Measurements from ENCODE around the gene PCSK2.

The PCSK2 gene

DNA sequence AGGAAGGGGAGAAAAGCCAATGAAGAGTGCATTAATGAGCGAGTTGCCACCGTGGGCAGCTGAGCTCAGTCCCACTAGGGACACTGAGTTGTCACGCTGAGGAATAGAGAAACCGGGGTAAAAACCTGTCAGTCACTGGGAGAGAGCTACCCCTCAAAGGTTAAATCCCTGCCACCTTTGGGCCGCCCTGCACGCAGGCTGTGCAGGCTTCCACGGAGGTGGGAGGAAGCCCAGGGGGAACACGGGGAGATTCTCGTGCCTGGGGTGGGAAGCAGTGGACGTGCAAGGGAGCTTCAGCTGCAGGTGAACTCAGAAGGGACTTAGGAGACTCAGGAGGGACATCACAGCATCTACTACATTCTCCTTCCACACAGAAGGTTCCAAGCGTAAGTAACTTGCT, 253.9 kb downstream of the PCSK2 start:
- DNase-seq (ENCODE audit: low read depth in 2 of 2), result no peak

DNA sequence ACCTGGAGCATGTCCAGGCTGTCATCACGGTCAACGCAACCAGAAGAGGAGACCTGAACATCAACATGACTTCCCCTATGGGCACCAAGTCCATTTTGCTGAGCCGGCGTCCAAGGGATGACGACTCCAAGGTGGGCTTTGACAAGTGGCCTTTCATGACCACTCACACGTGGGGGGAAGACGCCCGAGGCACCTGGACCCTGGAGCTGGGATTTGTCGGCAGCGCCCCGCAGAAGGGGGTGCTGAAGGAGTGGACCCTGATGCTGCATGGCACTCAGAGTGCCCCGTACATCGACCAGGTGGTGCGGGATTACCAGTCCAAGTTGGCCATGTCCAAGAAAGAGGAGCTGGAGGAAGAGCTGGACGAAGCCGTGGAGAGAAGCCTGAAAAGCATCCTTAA, 254.8 kb downstream of the PCSK2 start:
- no peak for DNase-seq (ENCODE audit: low read depth in 2 of 2)

DNA sequence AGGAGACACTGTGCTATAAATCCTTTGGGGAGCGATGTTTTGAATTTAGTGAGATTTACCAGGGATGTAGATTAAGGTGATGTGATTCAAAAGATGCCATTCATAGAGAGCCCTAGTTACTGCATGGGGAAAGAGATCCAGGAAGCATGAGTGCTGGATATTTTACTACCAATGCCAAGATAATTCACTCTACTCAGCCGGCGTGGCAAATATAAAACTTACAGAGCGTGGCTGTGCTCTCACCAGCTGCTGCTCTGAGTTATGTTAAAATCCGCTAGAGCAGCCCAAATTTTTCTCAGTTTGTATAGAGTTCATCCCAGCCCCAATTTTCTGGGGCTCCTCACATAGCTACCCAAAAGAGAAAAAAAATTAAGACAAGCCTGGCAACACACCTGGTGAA, 255.7 kb downstream of the PCSK2 start:
- no peak for DNase-seq (ENCODE audit: low read depth in 2 of 2)

DNA sequence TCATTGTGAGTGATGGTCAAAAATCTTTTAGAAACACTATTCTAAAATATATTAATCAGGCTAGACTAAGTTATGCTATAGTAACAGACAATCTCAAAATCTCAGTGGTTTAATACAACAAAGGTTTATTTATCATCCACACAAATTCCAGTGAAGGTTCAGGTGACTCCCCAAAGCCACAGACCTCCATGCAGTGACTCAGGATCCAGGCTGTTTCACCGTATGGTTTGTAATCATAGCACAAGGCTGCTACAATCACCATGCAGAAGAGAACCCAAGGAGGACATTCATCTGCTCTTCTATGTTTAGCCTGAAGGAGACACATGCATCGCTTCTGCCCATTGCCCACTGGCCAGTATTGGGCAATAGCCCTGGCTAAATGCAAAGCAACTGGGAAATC, 258.2 kb downstream of the PCSK2 start:
- no peak for DNase-seq (ENCODE audit: low read depth in 2 of 2)

DNA sequence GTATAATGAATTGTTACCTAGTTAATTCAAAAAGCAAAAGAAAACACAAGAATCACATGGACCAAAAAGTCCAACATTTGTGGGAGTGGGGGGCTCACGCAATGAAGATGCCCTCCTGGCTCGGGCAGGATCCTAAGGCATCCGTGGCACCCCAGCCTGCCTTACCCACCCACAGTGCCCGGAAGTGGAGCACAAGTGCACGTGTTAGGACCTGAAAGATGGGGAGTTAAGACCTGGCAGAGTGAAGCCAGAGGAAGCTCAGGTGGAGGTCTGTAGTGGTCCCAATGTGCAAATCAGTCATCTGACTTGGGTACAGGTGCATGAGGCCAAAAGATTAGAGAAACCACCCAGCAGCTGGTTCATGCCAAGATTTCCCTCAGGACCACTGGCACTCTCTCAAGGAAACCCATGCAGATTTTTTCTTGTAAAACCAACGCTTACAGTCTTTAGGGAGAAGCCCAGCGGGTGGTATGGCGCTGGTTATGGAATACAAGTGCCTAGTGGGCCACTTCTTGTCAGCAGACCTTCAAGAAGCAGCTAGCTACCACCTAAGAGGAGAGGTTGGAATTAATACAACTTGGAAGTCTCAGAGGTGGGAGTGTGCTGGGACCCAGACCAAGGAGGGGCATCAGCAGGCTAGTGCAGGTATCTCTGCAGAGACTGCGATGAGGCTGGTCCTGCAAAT, 262.2 kb downstream of the PCSK2 start:
- no peak for DNase-seq (ENCODE audit: low read depth in 2 of 2)

DNA sequence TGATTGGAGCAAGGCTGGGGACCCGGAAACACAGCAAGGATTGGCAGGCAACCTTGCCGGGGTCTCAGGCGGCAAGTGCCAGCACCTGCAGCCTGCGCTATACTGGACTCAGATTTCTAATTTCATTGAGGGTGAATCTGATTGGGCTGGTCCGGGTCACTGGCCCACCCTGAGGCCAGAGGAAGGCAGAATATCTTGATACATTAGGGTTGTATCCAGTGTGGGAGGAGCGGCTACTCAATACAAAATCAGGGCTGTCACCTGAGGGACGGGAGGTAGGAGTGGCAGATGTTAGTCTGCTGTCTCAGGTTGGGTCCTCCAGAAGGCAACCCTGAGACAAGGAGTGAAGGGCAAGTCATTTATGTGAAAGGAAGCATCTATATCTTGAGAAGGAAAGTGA, 263.7 kb downstream of the PCSK2 start:
- DNase-seq (ENCODE audit: low read depth in 2 of 2), result no peak

DNA sequence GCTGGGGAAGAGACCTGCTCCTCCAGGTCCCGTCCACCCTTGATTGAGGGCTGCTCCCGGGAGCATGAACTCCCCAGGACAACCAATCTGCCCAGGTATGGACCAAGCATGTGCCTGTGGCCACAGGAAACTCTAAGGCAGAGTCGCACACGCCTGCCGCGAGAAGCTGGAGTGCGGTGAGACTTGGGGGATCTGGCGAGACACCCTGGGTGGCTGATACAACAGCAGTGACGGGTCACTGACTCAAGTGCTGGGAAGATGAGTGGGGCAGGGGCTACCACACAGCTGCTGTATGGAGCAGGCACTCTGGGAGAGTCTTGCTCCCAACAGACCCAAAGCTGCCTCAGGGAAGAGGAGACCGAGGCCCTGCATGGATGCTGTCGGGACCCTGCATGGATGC, 264.2 kb downstream of the PCSK2 start:
- no peak for DNase-seq (ENCODE audit: low read depth in 2 of 2)

DNA sequence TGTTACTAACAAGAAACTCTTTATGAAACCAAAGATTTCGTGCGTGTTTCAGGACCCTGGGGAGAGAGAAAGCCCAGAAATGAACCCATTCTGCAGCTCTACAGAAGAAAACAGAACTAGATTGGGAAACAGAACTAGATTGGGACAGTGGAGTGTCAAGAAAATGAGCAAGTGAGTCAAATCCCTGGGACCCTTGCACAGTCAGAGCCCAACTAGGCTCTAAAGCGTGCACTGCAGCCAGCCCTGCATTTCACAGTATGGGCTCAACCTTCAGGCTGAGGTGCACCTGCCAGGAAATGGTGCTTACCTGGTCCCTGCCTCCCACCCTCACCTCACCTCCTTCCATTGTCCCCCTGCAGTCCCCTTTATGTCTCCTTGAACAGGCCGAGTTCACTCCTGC, 264.6 kb downstream of the PCSK2 start:
- no peak for DNase-seq (ENCODE audit: low read depth in 2 of 2)

DNA sequence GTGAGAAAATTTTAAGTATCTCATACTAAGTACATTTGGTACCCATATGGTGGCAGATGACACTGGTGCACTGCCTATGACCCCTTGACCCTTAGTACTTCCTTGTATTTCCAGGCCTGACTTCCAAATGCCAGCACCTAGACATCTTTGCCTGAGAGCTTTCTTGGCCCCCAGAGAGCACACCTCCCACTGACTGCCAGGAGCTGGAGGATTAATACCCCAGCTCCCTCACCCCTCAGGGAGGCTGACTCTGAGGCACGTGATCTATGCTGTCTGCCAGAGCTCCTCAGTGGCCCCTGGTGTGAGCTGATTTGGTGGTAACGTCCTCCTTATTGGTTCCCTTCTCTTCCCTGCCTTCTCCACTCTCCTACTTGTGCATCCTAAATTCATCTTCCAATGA, 266.3 kb downstream of the PCSK2 start:
- DNase-seq (ENCODE audit: low read depth in 2 of 2), result no peak

DNA sequence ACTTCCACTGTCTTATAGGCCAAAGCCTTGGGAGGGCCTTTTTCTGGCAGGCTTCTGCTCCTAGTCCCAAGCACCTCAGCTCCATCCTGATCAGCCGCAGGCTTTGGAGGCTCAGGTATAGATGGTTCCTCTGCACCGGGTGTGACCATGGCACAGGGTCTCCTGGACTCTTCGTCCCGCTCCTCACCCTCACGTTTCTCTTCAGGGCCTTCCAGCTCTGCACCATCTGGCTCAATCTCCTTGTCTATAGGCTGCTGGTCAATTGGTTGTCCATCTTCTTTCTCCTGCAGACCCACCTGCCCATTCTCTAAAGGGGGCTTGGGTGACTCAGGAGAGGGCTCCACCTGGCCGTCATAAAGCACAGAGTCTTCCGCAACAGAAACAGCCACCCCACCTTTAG, 267.4 kb downstream of the PCSK2 start:
- DNase-seq (ENCODE audit: low read depth in 2 of 2), result no peak

DNA sequence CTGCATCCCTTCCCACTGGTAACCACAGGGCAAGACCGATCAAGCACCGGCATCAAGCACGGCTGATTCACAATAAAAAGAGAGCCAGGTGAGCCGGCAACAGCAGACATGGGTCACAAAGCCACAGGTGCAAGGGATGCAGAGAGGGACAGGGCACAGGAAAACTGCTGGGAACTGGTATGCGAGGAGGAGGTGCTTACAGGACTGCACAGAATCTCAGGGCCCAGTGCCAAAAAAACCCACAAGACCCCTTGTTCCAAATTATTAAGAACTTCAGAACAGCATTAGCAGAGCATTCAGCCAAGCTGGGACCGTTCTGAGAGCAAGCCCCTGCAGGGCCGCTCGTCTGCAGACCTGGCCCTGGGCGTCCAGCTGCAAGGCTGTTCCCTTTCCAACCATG, 269.0 kb downstream of the PCSK2 start:
- DNase-seq (ENCODE audit: low read depth in 2 of 2), result no peak

DNA sequence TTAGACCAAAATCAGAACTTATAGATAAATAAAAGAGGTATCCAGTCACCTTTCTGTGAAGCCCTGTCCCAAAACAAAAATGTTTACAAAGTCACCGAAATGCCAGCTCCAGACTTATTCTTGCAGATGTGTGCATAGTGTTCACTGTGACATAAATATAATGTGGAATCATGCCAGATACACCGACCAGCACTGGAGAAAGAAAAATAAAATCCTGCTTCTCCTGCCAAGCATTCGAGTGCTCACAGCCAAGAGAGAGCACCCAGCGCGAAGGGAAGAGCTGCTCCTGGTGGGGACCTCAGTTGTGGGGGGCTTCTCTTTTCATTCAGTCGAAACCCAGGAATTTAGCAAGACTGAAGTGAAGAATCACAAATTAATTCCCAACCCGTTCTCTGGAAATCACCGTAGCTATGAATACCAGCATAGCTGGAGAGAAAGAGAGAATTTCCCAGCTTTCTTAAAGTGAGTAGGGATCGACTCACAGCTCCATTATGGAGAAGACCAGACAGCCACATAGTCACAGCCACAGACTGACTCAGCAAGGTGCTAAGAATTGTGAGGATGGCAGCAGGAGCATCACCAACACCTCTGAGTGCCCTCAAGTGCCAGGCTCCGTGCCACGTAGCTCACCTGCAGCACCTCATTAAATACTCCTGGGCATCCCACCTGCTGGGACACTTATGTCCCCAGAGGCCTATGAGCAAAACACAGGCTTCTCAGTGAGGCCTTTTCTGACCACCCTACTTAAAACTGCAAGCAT, 271.2 kb downstream of the PCSK2 start:
- DNase-seq (ENCODE audit: low read depth in 2 of 2), result no peak

DNA sequence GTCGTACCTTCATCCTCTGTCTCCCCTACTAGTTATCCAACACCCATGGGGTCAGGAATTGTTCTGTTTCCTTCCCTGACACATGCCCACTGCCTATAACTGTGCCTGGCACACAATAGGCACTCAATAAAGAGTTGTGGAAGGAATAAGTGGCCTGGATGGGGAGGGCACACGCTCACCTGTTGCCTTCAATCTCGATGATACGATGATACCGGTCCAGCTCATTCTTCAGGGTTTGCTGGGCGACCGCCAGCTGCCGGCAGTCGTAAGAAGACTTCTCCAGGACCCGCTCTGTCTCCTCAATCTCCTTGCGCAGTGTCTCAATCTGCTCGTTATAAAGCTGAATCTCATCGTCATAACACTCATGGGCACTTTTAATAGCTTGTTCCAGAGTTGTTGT, 271.8 kb downstream of the PCSK2 start:
- DNase-seq (ENCODE audit: low read depth in 2 of 2), result no peak

DNA sequence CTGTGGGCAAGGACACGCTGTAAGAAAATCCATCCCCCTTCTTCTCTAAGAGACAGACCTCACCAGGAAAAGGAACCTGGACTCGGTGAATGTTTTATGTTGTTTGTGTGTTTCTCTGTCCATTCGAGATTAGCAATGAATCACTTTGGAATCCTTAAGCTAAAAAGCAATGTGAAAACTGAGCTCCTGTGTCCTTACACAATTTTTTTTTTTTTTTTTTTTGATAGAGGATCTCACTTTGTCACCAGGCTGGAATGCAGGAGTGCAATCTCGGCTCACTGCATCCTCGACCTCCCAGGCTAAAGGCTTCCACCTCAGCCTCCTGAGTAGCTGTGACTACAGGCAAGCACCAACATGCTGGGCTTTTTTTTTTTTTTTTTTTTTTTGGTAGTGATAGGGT, 272.2 kb downstream of the PCSK2 start:
- no peak for DNase-seq (ENCODE audit: low read depth in 2 of 2)

DNA sequence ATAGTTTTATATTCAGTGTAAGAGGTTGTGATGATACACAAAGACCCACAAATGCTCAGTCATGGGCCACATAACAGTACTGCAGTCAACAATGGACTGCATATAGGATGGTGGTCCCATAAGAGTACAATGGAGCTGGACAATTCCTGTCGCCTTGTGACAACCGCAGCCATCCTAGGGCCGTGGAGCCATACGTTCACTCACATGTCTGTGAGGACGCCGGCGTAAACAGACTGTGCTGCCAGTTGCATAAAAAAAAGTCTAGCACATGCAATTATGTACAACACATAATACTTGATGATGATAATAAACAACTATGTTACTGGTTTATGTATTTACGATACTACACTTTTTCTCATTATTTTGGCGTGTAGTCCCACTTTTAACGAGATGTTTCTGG, 273.4 kb downstream of the PCSK2 start:
- no peak for DNase-seq (ENCODE audit: low read depth in 2 of 2)

DNA sequence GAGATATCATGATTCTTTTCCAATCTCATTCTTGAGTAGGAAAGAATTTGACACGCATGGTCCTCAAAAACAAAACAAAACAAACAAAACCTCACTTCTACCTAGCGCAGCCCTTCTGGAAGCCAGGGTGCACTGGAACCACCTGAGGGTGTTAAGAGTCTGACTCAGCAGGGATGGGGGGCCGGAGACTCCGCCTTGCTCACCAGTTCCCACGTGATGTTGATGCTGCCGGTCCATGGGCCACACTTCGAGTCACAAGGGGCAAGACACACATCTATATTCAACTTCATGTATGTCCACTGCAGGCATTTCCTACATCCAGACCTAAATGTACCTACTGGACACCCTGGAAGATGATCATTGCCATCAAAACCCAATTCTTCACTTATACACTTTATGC, 274.0 kb downstream of the PCSK2 start:
- no peak for DNase-seq (ENCODE audit: low read depth in 2 of 2)

DNA sequence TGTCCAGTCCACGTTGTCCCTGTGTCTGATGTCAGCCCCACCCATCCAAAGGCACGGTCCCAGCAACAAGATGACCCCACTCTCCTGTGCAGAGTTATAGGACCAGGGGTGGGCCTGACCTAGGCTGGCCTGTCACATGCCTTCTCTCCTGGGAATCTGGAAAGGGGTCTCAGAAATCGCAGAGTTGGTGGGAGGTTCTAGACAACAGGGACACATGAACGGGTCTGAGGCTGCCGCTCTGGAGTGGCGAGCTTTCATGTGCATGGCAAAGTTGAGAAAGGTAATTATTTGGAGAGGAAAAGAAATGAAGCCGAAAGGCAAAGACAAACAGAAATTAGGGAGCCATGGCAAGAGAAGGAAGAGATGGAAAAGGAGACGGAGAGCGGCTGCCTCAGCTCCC, 274.9 kb downstream of the PCSK2 start:
- no peak for DNase-seq (ENCODE audit: low read depth in 2 of 2)

DNA sequence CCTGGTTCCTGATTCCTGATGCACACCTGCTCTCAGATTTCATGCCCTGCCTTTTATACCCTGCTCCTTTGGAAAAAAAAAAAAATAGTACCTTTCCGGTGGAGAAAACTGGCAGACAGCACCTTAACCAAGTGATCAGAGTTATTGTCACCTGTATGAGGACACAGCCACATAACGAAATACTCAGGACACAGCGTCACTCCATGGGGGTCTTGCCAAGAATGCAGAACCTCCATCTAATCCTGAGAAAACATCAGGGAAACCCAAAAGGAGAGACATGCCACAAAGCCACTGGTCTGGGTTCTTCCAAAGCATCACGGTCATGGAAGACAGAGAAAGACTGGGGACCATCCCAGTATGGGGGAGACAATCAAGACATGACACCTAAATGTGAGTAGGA, 275.3 kb downstream of the PCSK2 start:
- DNase-seq (ENCODE audit: low read depth in 2 of 2), result no peak

DNA sequence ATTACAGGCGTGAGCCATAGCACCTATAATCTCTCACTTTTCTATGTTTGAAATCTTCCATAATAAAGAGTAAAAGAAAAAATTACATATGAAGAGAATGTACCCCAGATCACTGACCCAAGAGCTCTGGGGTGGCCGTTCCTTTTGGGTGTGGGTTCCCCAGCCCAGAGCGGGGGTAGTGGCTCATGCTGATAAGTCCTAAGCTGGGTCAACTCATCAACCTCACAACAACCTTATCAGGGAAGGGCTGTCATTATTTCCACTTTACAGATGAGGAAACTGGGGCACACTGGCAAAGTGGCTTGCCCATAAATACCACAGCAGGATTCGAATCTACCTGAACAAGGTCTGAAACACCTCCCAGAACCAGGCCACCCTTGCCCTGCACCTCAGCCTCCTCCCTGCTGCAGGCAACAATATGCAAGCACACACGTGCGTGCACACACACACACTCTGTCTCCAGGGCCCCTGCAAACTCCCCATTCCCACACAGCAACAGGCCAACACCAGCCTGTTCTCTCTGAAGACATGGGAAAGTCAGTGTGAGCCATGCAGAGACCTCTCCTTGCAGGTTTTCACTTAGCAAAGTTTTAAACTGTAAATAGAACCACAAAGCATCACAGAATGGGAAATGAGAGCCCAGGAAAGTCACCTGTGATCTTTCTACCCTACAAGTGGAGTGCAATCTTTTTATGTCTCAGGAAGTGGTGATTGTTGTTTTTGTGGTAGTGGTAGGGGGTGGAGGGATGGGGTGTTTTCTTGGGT, 276.6 kb downstream of the PCSK2 start:
- DNase-seq (ENCODE audit: low read depth in 2 of 2), result no peak

DNA sequence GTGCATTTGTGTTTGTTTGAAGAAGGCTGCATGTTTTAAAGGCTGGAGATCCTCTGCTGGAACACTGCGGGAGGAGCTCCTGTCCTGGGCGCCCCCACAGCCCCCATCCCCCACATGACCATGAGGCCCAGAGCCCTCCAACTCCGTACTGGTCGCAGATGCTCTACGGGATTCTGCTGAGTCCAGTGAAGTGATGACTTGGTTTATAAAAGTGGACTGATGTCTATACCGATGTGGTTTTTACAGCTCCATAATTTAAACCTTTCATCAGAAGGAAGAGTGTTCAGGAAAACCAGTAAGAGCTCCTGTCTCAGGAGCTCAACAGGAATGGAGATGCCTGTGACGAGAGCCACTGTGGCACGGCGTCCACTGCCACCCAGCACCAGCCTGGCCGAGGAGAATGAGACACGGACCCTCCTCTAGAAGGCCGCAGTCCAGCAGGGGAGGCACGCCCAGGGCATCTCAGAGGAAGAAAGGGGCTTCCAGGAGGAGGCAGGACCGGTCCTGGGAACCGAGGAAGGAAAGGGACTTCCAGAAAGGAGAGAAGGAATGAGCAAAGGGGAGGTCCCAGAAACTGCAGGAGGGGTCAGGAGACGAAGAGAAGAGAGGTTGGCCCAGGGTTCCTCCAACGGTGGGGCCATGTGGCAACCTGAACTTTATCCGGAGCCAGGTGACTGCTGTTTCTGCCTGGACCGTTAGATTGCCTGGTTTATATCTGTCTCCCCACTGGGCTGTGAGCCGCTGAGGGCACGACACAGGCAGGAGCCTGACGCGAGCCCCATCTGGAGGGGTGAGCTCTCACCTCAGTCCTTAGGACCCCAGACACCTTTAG, 277.4 kb downstream of the PCSK2 start:
- DNase-seq (ENCODE audit: low read depth in 2 of 2), result no peak

DNA sequence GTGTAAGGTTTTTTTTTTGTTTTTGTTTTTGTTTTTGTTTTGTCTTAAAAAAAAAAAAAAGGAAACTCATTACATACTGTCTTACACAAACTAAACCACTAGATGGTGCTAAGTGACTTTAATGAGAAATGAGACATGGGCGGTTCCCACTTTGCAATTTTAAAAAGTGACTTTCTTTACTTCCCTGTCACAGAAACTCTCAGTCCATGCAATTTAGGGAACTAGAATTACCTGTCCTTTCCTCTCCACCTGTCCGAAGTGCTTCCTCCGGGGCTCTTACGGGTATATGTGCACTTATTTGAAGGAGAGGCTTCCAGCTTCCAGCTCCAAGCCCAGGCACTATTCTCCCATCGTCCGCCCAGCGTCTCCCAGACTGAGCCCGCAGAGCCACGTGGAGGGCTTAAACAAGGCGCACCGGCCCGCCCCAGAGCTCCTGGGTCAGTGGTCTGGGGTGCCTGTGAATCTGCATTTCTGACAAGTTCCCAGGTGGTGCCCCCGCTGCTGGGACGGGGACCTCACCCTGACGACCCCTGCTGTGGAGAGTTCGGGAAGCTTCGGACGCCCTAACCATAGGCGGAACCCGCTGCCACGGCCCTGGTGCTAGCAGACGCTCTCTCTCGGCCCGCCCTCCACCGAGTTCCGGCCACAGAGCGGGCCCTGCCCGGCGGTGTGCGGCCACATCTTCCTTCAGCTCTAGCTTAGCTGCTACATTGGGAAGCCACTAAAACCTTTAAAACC, 278.2 kb downstream of the PCSK2 start:
- peak in 1 of 2 donors; percentile 14 for DNase-seq (ENCODE audit: low read depth in 2 of 2)
